HepG2 (cell line): ENCODE results near the gene ASXL1.

ENCODE experiments used
- EZH2 ChIP-seq: conservative IDR thresholded peaks from 2 replicates; pipeline ENCODE4 v1.6.1; 2012; ENCODE audit warnings: mild to moderate bottlenecking, low read depth, low read length, moderate library complexity
- KAT7 ChIP-seq: IDR thresholded peaks from 2 replicates; pipeline ENCODE4 v1.6.1; 2018; ENCODE audit warnings: borderline replicate concordance, missing compliant biosample characterization
- KMT2A ChIP-seq: sonication (generic); formaldehyde crosslinking; IDR thresholded peaks from 2 replicates; pipeline ENCODE4 v1.4.0; 2020; ENCODE audit warnings: missing genetic modification reagents
- PLRG1 ChIP-seq: fragments of 450-650 bp; conservative IDR thresholded peaks from 2 replicates; pipeline ENCODE4 v1.6.1; 2016
- POLR2A ChIP-seq, 2 experiments: IDR thresholded peaks; 2 replicates each; pipeline ENCODE4 v1.6.1; 2011; ENCODE audit warnings: low read depth in 2 of 2, low read length in 2 of 2, mild to moderate bottlenecking in 1 of 2, moderate library complexity in 1 of 2; ENCODE audit not compliant: insufficient read depth in 1 of 2
- SP4 ChIP-seq: sonication (generic); formaldehyde crosslinking; IDR thresholded peaks from 2 replicates; pipeline ENCODE4 v1.8.1; 2023; ENCODE audit warnings: mild to moderate bottlenecking, missing genetic modification reagents
- TCF7L2 ChIP-seq: IDR thresholded peaks from 2 replicates; pipeline ENCODE4 v1.6.1; 2011; ENCODE audit warnings: mild to moderate bottlenecking, low read depth, low read length, moderate library complexity
- YY1 ChIP-seq: IDR thresholded peaks from 2 replicates; pipeline ENCODE4 v1.6.1; 2011; ENCODE audit warnings: low read length, low read depth, moderate library complexity, mild to moderate bottlenecking; ENCODE audit not compliant: insufficient read depth, insufficient replicate concordance
- ZNF432 ChIP-seq: sonication (generic); formaldehyde crosslinking; IDR thresholded peaks from 2 replicates; pipeline ENCODE4 v1.5.0; 2020; ENCODE audit warnings: missing genetic modification reagents, mild to moderate bottlenecking, borderline replicate concordance
- ZNF614 ChIP-seq: IDR thresholded peaks from 2 replicates; pipeline ENCODE4 v1.6.1; 2018; ENCODE audit warnings: missing biosample characterization, missing genetic modification reagents, inconsistent platforms, borderline replicate concordance
- TF ChIP-seq, protein P1 (sequence below): sonication (generic); formaldehyde crosslinking; IDR thresholded peaks from 2 replicates; pipeline ENCODE4 v1.5.0; 2020; ENCODE audit warnings: mild to moderate bottlenecking, missing genetic modification reagents, moderate library complexity
- TF ChIP-seq, protein P2 (sequence below), 2 experiments: IDR thresholded peaks; 2 replicates each; pipeline ENCODE4 v1.6.1; 2011 to 2012; ENCODE audit warnings: low read length in 2 of 2, borderline replicate concordance in 1 of 2, low read depth in 1 of 2, mild to moderate bottlenecking in 1 of 2, moderate library complexity in 1 of 2

DNA sequence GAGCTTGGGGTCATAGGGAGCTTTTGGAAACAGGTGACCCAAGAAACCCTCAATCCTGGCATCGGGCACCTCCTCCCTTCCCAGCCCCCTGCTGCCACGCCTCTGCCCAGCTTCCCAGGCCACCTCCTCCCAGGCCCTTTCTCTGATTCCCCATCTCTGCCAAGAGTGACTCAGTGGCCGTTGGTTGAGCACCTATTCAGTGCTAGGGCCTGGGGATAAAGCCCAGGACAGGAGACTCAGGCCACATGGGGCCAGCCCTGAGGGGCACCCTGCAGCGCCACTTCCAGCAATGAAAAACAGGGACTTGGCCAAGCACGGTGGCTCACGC lies 110.1 kb downstream of the ASXL1 start:
- TF ChIP-seq TCF7L2, result no peak
- no peak for TF ChIP-seq YY1
- no peak for TF ChIP-seq PLRG1
- no peak for TF ChIP-seq EZH2
- TF ChIP-seq, protein P1, sequence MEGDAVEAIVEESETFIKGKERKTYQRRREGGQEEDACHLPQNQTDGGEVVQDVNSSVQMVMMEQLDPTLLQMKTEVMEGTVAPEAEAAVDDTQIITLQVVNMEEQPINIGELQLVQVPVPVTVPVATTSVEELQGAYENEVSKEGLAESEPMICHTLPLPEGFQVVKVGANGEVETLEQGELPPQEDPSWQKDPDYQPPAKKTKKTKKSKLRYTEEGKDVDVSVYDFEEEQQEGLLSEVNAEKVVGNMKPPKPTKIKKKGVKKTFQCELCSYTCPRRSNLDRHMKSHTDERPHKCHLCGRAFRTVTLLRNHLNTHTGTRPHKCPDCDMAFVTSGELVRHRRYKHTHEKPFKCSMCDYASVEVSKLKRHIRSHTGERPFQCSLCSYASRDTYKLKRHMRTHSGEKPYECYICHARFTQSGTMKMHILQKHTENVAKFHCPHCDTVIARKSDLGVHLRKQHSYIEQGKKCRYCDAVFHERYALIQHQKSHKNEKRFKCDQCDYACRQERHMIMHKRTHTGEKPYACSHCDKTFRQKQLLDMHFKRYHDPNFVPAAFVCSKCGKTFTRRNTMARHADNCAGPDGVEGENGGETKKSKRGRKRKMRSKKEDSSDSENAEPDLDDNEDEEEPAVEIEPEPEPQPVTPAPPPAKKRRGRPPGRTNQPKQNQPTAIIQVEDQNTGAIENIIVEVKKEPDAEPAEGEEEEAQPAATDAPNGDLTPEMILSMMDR (CRISPR knock-in tag), result no peak
- no peak for TF ChIP-seq KMT2A (CRISPR knock-in tag)
- TF ChIP-seq ZNF614 (CRISPR knock-in tag), result no peak
- TF ChIP-seq SP4 (CRISPR knock-in tag), result no peak
- TF ChIP-seq, protein P2, sequence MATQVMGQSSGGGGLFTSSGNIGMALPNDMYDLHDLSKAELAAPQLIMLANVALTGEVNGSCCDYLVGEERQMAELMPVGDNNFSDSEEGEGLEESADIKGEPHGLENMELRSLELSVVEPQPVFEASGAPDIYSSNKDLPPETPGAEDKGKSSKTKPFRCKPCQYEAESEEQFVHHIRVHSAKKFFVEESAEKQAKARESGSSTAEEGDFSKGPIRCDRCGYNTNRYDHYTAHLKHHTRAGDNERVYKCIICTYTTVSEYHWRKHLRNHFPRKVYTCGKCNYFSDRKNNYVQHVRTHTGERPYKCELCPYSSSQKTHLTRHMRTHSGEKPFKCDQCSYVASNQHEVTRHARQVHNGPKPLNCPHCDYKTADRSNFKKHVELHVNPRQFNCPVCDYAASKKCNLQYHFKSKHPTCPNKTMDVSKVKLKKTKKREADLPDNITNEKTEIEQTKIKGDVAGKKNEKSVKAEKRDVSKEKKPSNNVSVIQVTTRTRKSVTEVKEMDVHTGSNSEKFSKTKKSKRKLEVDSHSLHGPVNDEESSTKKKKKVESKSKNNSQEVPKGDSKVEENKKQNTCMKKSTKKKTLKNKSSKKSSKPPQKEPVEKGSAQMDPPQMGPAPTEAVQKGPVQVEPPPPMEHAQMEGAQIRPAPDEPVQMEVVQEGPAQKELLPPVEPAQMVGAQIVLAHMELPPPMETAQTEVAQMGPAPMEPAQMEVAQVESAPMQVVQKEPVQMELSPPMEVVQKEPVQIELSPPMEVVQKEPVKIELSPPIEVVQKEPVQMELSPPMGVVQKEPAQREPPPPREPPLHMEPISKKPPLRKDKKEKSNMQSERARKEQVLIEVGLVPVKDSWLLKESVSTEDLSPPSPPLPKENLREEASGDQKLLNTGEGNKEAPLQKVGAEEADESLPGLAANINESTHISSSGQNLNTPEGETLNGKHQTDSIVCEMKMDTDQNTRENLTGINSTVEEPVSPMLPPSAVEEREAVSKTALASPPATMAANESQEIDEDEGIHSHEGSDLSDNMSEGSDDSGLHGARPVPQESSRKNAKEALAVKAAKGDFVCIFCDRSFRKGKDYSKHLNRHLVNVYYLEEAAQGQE (IDR thresholded peaks at IDR 0.05; ENCODE audit: borderline replicate concordance in 1 of 2, low read depth in 1 of 2, low read length in 2 of 2), result no peak
- TF ChIP-seq KAT7 (CRISPR knock-in tag), result no peak
- TF ChIP-seq POLR2A (IDR thresholded peaks at IDR 0.05; ENCODE audit: insufficient read depth in 1 of 2, low read depth in 2 of 2, low read length in 2 of 2), result no peak
- no peak for TF ChIP-seq ZNF432 (CRISPR knock-in tag)
